Activated naive CD4-positive, alpha-beta T cell treated with anti-CD3 and anti-CD28 coated beads, Interleukin-2, amount 50 U/mL, for 72 hours (primary cell): ENCODE measurements around the gene TOMM6. TPM values are rescaled to one million over a fixed set of nuclear protein-coding genes. Genes with fewer than 3 reads are reported as not detected.
"Not testable (repeated sequence)": the region's sequence is repeated elsewhere in the genome, so short reads cannot be mapped to it uniquely, and the experiment has no call there.

ENCODE experiments used
- ATAC-seq, 2 donors: fragments of 150-1000 bp; cut with Tn5 transposase; 2 replicates each; pipeline ENCODE4 v1.10.0; 2021; ENCODE audit warnings: mild to moderate bottlenecking in 2 of 2, moderate library complexity in 2 of 2
- DNase-seq, 2 donors: peaks; one replicate each; pipeline ENCODE4 v3.0.0; 2021 to 2022; ENCODE audit warnings: low spot score in 2 of 2
- H3K27ac Mint-ChIP-seq, 2 donors: one replicate each; pipeline ENCODE4 v1.8.0; 2022; ENCODE audit warnings: mild to moderate bottlenecking in 2 of 2, mixed read lengths in 2 of 2
- H3K36me3 Mint-ChIP-seq, 2 donors: one replicate each; pipeline ENCODE4 v1.8.0; 2022; ENCODE audit warnings: mixed read lengths in 2 of 2
- H3K9me3 Mint-ChIP-seq, 2 donors: one replicate each; pipeline ENCODE4 v1.8.0; 2022; ENCODE audit warnings: mixed read lengths in 2 of 2
- total RNA-seq, 2 donors: library from RNA; stranded (reverse); gene quantifications; one replicate each; pipeline ENCODE4 v1.2.3, GENCODE V29; 2022

Gene TOMM6
- total RNA-seq, 2 donors from 2014 or later = 182 to 301 TPM

- Mint-ChIP-seq H3K9me3 (no peaks in the 10 kb centered on the region), H3K27ac (no peak overlapping the region), H3K36me3 (no peaks in the 10 kb centered on the region)
- no peak for DNase-seq
- ATAC-seq = no peak
Measured at GRCh38 chr6:41798901-41799558, 11.5 kb downstream of the TOMM6 start.

GRCh38 chr6:41799559-41799911 is 12.0 kb downstream of the TOMM6 start:
- no peak overlapping the region for H3K27ac Mint-ChIP-seq
- H3K36me3 Mint-ChIP-seq = no peaks in the 10 kb centered on the region
- no peak for ATAC-seq
- no peaks in the 10 kb centered on the region for H3K9me3 Mint-ChIP-seq
- no peak for DNase-seq

- H3K27ac Mint-ChIP-seq = no peak overlapping the region
- no peaks in the 10 kb centered on the region for H3K36me3 Mint-ChIP-seq
- no peak for ATAC-seq
- H3K9me3 Mint-ChIP-seq = no peaks in the 10 kb centered on the region
- no peak for DNase-seq
Measured at GRCh38 chr6:41801380-41801779, 13.9 kb downstream of the TOMM6 start.

GRCh38 chr6:41805830-41806774 is 18.6 kb downstream of the TOMM6 start:
- ATAC-seq = no peak
- Mint-ChIP-seq H3K9me3 (no peaks in the 10 kb centered on the region), H3K36me3 (no peaks in the 10 kb centered on the region), H3K27ac (no peak overlapping the region)
- DNase-seq = no peak

GRCh38 chr6:41811095-41811494 is 23.6 kb downstream of the TOMM6 start:
- ATAC-seq (no peak), DNase-seq (no peak)
- no peaks in the 10 kb centered on the region for H3K9me3 Mint-ChIP-seq
- no peaks in the 10 kb centered on the region for H3K36me3 Mint-ChIP-seq
- H3K27ac Mint-ChIP-seq = no peak overlapping the region

- not testable (repeated sequence) for DNase-seq, ATAC-seq, H3K9me3 Mint-ChIP-seq, H3K36me3 Mint-ChIP-seq, H3K27ac Mint-ChIP-seq
Measured at GRCh38 chr6:41811946-41812345, 24.5 kb downstream of the TOMM6 start.

GRCh38 chr6:41813469-41813868 is 26.0 kb downstream of the TOMM6 start:
- ATAC-seq (no peak), DNase-seq (no peak)
- Mint-ChIP-seq H3K9me3 (no peaks in the 10 kb centered on the region), H3K36me3 (no peaks in the 10 kb centered on the region), H3K27ac (no peak overlapping the region)

GRCh38 chr6:41813956-41814355 is 26.5 kb downstream of the TOMM6 start:
- Mint-ChIP-seq H3K27ac (no peak overlapping the region), H3K9me3 (no peaks in the 10 kb centered on the region), H3K36me3 (no peaks in the 10 kb centered on the region)
- DNase-seq = no peak
- no peak for ATAC-seq

GRCh38 chr6:41814629-41815028 is 27.1 kb downstream of the TOMM6 start:
- no peaks in the 10 kb centered on the region for H3K36me3 Mint-ChIP-seq
- no peak for ATAC-seq

GRCh38 chr6:41815587-41815986 is 28.1 kb downstream of the TOMM6 start:
- Mint-ChIP-seq H3K9me3 (no peaks in the 10 kb centered on the region), H3K36me3 (no peaks in the 10 kb centered on the region), H3K27ac (no peak overlapping the region)
- DNase-seq = no peak
- no peak for ATAC-seq

More at GRCh38 chr6:41814629-41815028, 27.1 kb downstream of the TOMM6 start:
- DNase-seq = no peak
- Mint-ChIP-seq H3K27ac (no peak overlapping the region), H3K9me3 (no peaks in the 10 kb centered on the region)

GRCh38 chr6:41818271-41819054 is 31.0 kb downstream of the TOMM6 start:
- no peaks in the 10 kb centered on the region for H3K36me3 Mint-ChIP-seq
- DNase-seq (no peak), ATAC-seq (no peak)
- H3K9me3 Mint-ChIP-seq = no peaks in the 10 kb centered on the region
- H3K27ac Mint-ChIP-seq = no peak overlapping the region

- no peak overlapping the region for H3K27ac Mint-ChIP-seq
- no peak for DNase-seq
- ATAC-seq = no peak
- H3K9me3 Mint-ChIP-seq = no peaks in the 10 kb centered on the region
- no peaks in the 10 kb centered on the region for H3K36me3 Mint-ChIP-seq
Measured at GRCh38 chr6:41821266-41821665, 33.8 kb downstream of the TOMM6 start.

GRCh38 chr6:41822021-41822420 is 34.5 kb downstream of the TOMM6 start:
- H3K36me3 Mint-ChIP-seq = no peaks in the 10 kb centered on the region
- no peaks in the 10 kb centered on the region for H3K9me3 Mint-ChIP-seq
- ATAC-seq (no peak), DNase-seq (no peak)
- H3K27ac Mint-ChIP-seq = no peak overlapping the region

- DNase-seq (no peak), ATAC-seq (no peak)
- Mint-ChIP-seq H3K9me3 (no peaks in the 10 kb centered on the region), H3K27ac (no peak overlapping the region), H3K36me3 (no peaks in the 10 kb centered on the region)
Measured at GRCh38 chr6:41823178-41823577, 35.7 kb downstream of the TOMM6 start.

- DNase-seq = no peak
- Mint-ChIP-seq H3K9me3 (no peaks in the 10 kb centered on the region), H3K27ac (no peak overlapping the region), H3K36me3 (no peaks in the 10 kb centered on the region)
- ATAC-seq = no peak
Measured at GRCh38 chr6:41824571-41825569, 37.4 kb downstream of the TOMM6 start.

- no peak for DNase-seq
- H3K36me3 Mint-ChIP-seq = no peaks in the 10 kb centered on the region
- no peaks in the 10 kb centered on the region for H3K9me3 Mint-ChIP-seq
Measured at GRCh38 chr6:41826343-41827022, 39.0 kb downstream of the TOMM6 start.

More at GRCh38 chr6:41826343-41827022, 39.0 kb downstream of the TOMM6 start:
- ATAC-seq = no peak
- no peak overlapping the region for H3K27ac Mint-ChIP-seq
